GM21576 (cell line): Measurements from ENCODE around the gene NFU1.

Source experiments
- ATAC-seq: cut with Tn5 transposase; IDR thresholded peaks from one replicate; pipeline ENCODE4 v1.9.1; 2021; ENCODE audit warnings: mild to moderate bottlenecking, moderate library complexity; ENCODE audit not compliant: unreplicated experiment

NFU1 gene

GRCh38 chr2:69353360-69353759 lies 83.9 kb downstream of the NFU1 start:
- ATAC-seq: no peak

GRCh38 chr2:69348781-69349180 lies 88.5 kb downstream of the NFU1 start:
- no peak for ATAC-seq
